ENCODE measurements around the gene NEB.
"Not testable (repeated sequence)": the region's sequence is repeated elsewhere in the genome, so short reads cannot be mapped to it uniquely, and the experiment has no call there.

NEB gene

DNA sequence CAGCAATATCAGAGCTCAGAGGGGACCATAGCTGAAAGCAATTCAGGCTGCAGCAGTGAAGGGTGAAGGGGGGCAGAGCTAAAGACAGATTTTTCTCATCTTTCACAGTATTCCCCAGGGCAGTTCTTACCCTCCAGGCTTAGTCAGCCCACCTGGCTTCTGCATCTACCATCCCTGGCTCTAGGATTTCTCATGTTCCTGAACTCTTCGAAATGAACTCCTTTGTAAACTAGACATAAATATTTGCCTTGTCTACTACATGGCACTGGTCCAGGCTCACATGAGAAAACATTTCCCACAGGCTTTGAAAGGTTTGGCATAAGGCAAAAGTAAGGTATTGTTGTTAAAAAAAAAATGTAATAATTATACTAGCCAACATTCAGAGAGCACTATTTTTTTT lies 23.6 kb upstream of the NEB start:
- no peak for DNase-seq

DNA sequence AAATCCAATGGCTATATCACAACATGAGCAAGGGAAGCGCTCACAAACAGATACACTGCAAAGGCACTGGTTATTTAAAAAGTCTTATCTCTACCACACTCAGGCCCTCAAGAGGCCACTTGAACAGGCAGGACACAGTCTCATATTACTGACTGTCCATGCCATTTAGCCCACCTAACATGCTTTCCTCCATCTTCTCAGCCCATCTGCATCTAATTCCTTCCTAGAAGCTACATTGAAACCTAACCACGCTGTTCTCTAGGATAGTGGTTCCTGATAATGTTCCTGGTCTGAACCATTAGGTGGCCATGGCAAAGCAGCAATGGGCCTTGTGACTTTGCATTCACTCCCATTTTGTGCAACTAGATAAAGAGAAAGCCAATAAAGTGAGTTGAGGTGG lies 22.5 kb upstream of the NEB start:
- no peak for DNase-seq

DNA sequence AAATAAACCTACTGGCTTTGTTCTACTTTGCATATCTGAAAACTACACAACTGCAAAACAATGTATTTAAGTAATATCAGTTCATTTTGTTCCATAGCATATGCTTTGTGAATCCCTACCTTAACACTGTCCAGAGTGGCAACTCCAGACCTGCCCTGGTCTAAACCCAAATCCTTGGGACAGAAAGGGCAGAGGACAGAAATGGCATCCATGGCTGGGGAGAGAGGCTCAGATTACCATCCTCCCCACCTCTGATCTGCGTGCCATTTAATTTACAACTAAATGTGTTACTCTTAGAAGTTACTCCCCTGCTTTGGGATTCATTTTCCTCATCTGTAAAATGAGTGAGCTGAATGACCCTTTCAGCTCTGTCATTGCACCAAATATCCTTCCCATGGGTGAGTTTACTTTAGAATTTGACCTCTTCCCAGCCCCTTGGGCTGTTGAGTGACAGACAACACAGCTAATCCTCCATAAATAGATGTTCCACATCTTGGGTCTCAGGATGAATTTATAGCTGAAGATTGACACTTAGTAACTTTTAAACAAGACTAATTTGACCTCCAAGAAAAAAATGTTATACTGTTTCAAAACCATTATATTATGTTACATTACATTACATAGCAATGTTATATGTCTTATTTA lies 20.1 kb upstream of the NEB start:
- DNase-seq: no peak

DNA sequence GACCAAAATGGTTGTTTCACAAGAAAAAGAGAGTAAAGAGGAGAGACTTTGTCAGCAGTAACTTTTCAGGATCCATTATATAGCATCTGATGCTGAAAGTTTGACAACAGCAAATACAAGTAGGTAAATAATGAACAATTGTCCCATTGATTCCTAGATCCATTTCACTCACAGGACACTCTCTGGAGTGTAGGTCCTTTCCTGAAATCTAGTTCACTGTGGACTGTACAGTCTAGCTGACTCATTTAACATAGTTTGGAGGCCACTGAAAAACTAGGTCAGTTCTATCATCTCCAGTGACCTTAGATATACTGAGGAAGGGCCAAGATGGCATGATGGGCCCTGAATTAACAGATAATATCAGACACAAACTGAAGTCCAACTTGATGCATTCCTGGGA lies 19.3 kb upstream of the NEB start:
- no peak for DNase-seq

DNA sequence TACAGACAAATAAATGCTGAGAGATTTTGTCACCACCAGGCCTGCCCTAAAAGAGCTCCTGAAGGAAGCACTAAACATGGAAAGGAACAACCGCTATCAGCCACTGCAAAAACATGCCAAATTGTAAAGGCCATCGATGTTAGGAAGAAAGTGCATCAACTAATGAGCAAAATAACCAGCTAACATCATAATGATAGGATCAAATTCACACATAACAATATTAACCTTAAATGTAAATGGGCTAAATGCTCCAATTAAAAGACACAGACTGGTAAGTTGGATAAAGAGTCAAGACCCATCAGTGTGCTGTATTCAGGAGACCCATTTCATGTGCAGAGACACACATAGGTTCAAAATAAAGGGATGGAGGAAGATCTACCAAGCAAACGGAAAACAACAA lies 11.0 kb upstream of the NEB start:
- not testable (repeated sequence) for DNase-seq

DNA sequence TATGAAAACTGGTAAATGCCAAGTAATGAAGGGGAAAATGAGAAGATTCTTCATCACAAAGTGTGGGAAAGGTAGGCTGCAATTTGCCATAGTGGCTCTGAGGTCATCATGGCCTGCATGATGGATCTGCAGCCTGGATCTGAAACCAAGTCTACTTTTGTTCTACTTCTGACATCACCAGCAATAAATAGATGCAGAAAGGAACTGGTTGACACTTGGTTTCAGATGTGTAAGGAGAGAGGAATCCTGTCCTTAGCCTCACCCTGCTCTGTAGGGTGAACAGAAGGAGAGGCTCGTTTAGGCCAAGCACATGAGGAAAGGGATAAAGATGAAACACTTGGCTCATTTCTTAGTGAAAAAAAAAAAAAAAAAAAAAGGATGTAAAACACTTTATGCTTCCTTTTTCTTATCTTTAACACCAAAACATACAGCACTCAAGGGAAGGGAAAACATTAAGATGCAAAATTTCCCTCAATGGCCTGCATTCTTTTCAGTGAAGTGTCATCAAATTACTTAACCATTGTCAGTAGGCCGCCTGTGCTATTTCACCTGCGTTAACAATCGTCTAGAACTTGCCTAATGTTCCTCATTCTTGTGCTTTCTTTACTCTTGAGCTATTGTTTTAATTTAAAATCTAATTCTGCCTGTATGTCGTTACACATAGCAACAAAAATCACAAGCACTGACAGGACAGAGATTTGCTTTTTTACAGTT lies 3.9 kb downstream of the NEB start:
- peak; percentile 48 for DNase-seq

DNA sequence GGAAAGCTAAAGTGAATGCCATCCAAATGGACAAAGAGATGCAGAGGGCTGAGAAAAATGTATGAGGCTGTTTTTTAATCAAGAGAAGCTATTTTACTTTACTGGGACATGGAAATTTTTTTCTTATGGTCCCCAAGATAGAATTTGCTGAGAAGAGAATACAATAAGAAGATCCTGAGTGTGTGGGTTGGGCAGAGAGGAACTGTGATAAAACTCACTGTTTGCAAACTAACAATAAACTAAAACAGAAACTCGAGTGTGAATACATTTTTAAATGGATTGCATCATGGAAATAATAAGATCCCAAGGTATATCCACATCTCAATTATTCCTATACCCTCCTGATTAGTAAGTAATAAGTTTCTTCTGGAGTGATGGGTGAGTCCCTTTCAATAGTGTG lies 4.4 kb downstream of the NEB start:
- DNase-seq: peak; percentile 20

DNA sequence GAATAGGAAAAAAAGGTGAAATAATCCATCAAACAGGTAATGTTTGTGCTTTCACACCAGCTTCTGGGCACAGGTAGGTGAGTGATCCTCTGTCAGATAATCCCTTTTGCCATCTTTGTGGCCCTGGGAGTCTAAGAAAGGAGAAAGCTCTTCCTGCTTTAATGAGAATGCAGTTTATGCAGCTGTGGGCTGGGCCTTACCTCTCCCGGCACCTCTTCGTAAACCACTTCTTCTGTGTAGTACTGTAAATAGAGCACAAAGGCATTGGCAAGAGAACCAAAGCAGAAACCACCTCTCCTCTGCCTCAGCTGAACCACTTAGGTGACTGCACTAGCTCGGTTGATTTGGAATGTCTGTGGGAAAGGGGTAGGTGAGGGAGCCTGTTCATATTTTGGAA lies 4.9 kb downstream of the NEB start:
- DNase-seq: no peak

DNA sequence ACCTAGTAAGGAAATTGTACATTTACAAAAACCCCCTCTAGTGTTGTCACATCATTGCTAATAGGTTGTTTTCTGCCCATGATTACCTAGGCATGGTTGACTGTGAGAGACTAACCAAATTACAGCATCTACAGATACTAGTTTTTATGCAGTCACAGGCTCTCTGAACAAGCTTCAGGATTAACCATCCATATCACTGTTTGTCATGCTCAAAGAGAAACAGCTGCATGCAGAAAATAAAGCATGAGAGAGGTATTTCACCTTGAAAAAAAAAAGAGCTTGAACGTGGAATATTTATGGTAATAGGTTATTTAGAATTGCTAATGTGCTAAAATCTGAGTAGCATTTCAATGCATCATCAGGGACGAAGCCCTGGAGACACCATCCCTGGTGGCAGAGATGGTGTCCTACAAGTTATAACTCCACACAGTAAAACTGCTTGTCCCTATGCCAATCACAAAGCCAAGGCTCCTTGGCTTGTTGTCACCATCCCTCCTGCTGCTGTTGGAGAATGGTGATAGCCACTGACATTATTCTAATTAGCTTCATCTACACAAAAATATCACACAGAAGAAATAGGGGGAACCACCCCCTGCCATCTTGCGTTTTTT lies 5.4 kb downstream of the NEB start:
- no peak for DNase-seq

DNA sequence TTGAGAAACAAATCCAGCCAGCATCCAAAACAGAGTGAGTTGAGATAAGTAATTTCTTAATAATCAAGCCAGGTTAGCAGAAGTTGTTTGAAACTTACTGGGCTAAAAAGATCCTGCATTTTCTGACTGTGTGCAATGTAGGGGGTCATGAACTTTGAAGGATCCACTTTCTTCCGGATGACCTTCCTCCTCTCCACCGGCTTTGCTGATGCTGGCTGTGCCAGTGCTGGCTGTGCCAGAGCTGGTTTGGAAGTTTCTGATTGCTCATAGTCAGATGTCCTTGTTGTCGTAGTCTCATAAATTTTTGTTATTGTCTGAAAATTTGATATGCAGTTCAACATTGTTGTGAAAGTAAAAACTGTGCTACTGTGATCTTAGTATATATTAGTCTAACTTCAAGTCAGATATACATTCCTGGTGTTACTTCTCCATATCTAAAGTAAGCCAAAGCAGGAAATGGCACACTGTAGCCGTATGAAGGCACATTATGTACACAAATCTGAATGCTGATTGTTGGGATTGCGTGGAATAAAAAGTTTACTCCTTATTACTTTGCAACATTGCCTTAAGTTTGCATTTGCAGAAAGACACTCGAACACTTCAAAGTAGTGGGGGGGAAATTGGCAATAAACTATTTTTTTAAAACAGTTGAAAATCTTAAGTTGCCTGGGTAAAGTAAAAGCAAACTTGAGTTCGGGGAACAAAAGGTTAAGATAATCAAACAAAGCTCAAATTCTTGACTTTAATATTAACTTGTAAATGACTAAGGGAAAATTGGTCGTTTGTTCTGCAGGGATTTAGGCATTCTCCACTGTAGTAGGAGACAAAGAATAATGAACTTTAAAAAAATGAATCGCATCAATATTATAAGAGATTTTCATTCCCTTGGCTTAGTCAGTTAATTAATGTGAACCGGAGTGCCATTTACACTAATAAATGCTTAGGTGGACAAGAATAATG lies 6.4 kb downstream of the NEB start:
- DNase-seq: no peak

DNA sequence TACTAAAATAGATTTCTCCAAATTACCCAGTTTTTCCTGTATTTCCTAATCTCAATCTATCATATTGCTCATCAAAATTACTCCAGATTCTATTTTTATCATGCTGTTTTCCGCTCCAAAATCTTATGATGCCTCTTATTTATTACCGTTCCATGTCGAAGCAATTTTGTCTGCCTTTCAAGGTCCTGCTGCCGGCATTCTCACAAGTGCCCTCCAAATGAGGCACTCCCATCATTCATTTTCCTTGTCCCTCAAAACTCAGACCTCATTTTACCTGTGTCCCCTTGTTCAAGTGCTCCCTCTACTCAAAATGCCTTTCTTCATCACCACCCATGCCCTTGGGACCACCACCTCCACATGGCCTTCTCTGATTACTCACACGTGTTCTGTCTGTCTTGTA lies 13.1 kb downstream of the NEB start:
- DNase-seq: no peak

DNA sequence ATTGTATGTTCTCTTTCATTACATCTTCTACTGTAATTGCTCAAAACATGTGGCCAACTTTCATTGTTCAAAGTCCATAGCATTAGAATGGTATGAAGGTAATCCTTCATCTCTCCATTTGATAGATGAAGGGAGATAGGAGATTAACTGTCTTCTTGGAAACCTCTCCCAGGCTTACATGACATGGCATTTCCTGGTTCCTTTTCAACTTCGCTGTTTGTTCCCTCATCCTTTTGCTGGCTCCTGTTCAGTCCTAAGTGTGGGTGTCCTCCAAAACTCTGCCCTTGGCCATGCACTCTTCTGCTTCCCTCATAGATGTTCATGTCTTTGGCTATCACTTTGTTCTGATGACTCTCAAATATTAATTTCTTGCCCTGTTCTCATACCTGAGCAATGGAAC lies 13.8 kb downstream of the NEB start:
- DNase-seq: no peak

DNA sequence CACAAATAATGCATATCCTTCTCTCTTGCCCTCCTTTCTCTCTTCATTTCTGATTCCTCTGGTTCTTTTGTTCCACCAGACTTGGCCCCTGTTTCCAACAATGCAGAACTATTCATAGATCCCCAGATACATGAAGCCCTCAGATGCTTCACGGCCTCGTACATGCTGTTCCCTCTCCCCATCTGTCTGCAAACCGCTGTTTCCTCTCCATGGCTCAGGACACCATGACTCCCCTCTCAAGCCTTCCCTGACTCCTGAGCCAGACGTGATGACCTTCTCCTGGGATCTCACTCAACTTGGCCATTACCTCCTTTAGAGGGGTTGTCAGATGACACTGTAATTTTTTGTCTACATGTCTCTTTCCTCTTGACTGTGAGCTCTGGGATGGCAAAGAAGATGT lies 15.5 kb downstream of the NEB start:
- DNase-seq: no peak

DNA sequence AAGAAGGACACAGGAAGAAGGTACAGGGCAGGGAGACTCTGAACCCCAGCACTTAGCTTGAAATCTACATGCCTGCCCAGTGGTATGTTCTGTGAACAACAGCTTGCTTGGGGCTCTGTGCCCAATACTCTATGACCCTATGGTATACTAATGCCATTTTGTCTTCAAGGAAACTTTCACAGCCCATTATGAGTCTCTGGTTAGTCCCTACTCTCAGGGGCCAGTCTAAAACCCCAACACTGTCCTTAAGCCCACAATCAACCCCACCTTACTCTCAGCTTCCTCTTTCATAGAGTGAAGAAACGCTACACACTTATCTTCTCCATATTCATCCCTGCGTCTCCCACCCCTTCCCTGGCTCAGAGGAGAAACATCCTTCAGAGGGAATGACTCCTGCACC lies 16.0 kb downstream of the NEB start:
- DNase-seq: no peak

DNA sequence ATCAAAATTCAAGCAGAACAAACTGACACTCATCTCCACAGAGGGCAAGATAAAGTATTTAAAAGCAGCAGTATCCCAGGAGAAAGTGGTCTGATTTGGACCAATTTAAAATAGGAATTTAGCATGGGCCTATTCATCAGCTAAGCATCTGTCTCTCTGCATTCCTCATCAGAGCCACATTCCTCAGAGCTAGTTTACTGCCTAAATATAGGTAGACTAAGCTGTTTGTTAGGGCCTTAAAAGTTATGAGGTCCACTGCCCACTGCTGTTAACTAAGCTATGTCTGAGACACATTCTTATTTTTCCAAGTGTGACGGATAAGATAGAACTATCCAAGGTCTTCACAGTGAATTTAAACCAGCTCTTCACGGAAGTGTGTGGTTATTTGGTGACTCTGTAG lies 17.6 kb downstream of the NEB start:
- no peak for DNase-seq

DNA sequence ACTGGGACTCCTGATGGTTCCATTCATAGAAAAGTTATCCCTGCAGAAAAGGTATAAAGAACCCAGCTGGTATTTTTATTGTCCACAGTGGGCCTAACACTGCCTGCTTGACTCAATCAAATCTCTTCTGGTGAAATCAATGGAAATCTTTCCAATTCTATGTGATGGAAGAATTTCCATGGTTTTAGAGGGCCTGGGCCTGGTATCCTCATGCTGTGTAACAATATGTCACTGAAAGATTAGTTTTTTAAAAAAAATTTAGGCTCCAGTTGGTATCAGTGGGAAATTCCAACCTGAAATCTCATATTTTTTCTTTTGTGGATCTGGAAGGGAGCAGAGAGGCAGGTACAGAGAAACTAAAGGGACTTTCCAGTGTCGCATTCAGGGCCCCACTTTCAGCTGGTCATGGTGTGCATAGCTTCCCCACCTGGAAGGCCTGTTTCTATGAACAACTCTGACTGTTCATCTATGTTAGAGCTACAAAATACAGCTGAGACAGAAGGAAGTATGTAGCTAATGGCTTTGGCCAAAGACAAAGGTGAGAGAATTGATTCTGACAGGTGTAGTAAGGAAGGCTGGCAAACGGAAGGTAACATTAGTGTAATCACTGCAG lies 20.9 kb downstream of the NEB start:
- DNase-seq: no peak

DNA sequence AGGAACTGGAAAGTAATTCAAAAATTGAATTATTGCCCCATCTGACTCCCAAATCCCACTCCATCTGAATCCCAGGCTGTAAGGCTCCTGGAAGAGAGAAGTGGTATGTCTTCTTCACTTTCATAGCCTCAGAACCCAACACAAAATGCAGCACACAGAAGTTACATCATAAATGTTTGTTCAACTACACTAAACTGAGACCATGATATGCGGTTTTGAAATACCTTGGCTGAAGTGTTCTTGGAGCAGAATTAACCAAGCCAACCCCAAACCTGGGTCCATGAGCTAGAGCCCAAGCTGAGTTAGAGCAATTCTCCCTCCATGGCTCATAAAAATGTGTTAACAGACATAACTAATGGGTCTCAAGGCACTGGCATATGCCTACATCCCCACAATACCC lies 23.3 kb downstream of the NEB start:
- DNase-seq: no peak

DNA sequence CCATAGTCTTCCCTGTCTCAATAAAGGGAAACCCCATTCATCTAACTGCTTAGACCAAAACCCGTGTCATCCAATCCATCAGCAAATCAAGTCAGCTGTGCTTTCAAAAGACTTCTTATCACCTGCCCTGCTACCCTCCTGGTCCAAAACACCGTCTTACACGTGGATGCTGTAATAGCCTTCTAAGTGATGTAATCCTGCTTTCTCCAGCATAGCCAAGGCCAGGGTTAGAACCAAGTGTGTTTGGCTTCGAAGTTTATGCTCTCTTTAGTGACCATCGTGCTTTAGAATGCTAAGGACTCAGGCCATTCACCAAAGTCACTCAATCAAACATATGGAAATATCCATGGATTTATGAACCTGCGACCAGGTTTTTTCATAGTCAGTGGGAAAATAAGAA lies 25.5 kb downstream of the NEB start:
- no peak for DNase-seq

DNA sequence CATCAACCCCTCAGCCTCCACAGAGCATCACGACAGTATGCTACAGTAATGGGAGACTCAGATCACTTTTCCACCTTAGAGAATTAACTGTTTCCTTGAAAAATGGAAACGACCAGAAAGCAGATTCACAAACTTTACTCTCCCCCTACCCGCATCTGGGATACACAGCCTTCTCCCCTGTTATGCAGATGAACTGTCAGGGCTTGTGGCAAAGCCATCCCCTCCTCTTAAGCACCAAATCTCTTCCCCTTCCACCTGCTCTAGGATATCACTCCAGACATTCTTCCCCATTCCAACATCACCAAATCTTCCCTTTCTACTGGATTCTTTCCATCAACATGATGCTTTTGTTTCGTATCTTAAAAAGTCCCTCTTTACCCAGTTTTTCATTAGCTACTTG lies 26.4 kb downstream of the NEB start:
- DNase-seq: no peak

DNA sequence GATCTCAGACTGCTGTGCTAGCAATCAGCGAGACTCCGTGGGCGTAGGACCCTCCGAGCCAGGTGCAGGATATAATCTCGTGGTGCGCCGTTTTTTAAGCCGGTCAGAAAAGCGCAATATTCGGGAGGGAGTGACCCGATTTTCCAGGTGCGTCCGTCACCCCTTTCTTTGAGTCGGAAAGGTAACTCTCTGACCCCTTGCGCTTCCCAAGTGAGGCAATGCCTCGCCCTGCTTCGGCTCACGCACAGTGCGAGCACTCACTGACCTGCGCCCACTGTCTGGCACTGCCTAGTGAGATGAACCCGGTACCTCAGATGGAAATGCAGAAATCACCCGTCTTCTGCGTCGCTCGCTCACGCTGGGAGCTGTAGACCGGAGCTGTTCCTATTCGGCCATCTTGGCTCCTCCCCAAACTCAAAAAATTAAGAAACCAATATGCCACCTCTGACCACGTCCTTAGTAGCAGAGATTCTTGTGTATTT lies 29.8 kb downstream of the NEB start:
- DNase-seq: not testable (repeated sequence)

DNA sequence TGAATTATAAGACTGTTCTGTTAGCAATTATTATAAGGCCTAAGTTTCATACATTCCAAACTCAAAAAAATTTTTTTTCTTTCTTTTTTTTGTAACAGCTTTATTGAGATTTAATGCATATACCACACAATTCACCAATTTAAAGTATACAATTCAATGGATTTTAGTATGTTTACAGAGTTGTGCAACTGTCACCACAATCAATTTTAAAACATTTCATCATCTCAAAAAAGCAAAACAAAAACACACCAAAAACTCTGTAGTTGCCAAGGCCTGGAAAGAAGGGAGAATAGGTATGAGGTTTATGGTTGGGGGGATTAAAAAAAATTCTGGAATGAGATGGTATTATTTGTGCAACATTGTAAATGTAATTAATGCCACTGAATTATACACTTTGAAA lies 36.1 kb downstream of the NEB start:
- not testable (repeated sequence) for DNase-seq

DNA sequence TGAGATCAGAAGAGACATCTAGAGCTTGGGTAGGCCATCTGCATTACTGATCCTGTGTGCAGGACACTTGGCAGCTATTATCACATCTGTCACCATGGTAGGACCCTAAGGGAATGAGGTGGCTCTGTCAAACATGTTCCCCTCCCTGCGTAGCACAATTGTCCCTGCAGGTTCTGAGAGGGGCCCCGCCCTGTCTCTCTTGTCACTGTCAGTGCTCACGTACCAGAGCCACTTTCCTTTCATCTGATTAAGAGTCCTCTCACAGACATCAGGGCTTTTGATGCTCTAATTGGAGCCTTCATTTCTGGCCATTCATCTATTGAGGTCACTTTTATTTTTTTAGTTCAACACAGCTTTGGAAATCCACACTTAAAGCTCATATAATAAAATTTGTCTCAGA lies 38.5 kb downstream of the NEB start:
- DNase-seq: no peak

DNA sequence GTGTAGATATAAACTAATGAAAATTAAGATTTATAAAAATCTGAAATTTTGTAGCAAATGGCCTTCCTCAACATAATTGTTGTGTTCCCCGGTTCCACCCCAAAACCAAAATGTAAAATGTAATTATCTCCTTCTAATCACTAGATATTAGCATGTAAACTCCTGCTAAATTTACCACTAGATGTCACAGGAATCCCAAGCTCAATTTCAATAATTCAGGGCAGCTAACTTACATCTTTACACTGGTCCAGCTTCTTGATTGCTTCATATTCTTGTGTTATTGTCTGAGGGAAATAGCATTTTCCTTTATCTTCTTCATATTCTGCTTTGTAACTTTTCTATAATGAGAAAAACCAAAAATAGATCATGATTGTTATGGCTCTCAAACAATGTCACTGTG lies 42.6 kb downstream of the NEB start:
- no peak for DNase-seq

All from suppressor macrophage treated with lipopolysaccharide for 4 hours (primary cell).